ENCODE measurements around the gene GFM2.

- TF ChIP-seq E2F6 (IDR thresholded peaks at IDR 0.05) = no peak
- TF ChIP-seq TEAD4 (IDR thresholded peaks at IDR 0.05; ENCODE audit: low read depth, low read length) = no peak
- TF ChIP-seq CTCF (IDR thresholded peaks at IDR 0.05; ENCODE audit: control extremely low read depth in 1 of 3, insufficient read depth in 1 of 3, low read depth in 1 of 3, low read length in 3 of 3) = peak in 2 of 3 experiments; percentile 26 to 30; a peak in 2 of 4 replicates
- TF ChIP-seq SUZ12 (IDR thresholded peaks at IDR 0.05; ENCODE audit: low read length) = no peak
- no peak for TF ChIP-seq CREB1 (IDR thresholded peaks at IDR 0.05)
- no peak for TF ChIP-seq POLR2A (IDR thresholded peaks at IDR 0.05; ENCODE audit: control extremely low read depth in 1 of 2, low read depth in 2 of 2, low read length in 2 of 2)
- no peak for TF ChIP-seq CHD2 (IDR thresholded peaks at IDR 0.05; ENCODE audit: low read length)
- no peak for TF ChIP-seq TAF1 (IDR thresholded peaks at IDR 0.05; ENCODE audit: low read depth, low read length)
- TF ChIP-seq TCF12 (IDR thresholded peaks at IDR 0.05; ENCODE audit: low read depth, low read length) = no peak
- TF ChIP-seq YY1 (IDR thresholded peaks at IDR 0.05; ENCODE audit: low read depth, low read length) = peak; percentile 84
- TF ChIP-seq GABPA (IDR thresholded peaks at IDR 0.05; ENCODE audit: borderline replicate concordance, insufficient read depth, low read length) = no peak
Measured at GRCh38 chr5:74673011-74673790, 93.7 kb downstream of the GFM2 start.
